H1 (cell line): ENCODE data around the gene ZNF672. TPM values are rescaled to one million over a fixed set of nuclear protein-coding genes. Genes with fewer than 3 reads are reported as not detected.

ENCODE experiments used
- ASH2L ChIP-seq: fragments of 200-600, 300-600 bp; sonication (generic); IDR thresholded peaks from one replicate; pipeline ENCODE4 v1.7.1; 2017; ENCODE audit warnings: low read length
- BCL11A ChIP-seq, 2 experiments: IDR thresholded peaks; one replicate each; pipeline ENCODE4 v1.6.1; 2011; ENCODE audit warnings: low read depth in 2 of 2, low read length in 2 of 2, mild to moderate bottlenecking in 2 of 2
- HDAC6 ChIP-seq: IDR thresholded peaks from one replicate; pipeline ENCODE4 v1.7.1; 2012; ENCODE audit warnings: low read depth, mild to moderate bottlenecking, inconsistent platforms, low read length, moderate library complexity
- NANOG ChIP-seq: IDR thresholded peaks from 2 replicates; pipeline ENCODE4 v1.6.1; 2011; ENCODE audit warnings: low read length, low read depth, mild to moderate bottlenecking, inconsistent platforms; ENCODE audit not compliant: insufficient read depth, poor library complexity, severe bottlenecking
- SP1 ChIP-seq: IDR thresholded peaks from 2 replicates; pipeline ENCODE4 v1.6.1; 2011; ENCODE audit warnings: low read depth, low read length
- SP2 ChIP-seq: IDR thresholded peaks from 2 replicates; pipeline ENCODE4 v1.6.1; 2012; ENCODE audit warnings: mild to moderate bottlenecking, low read length, inconsistent platforms
- TAF1 ChIP-seq: IDR thresholded peaks from 2 replicates; pipeline ENCODE4 v1.6.1; 2011; ENCODE audit warnings: mild to moderate bottlenecking, low read depth, low read length
- polyA plus RNA-seq, 7 experiments: library from polyadenylated mRNA; depleted of rRNA in 3 of 7; stranded (reverse) in 5 of 7; unstranded in 2 of 7; fragments of >200 nt in 5 of 7; fragments of 200-250 nt in 2 of 7; gene quantifications; 1 replicate in 5 of 7; 2 replicates in 1 of 7; 4 replicates in 1 of 7; pipeline versions ENCODE4 v1.2.1 to v1.2.3, GENCODE V29; 2011 to 2013; ENCODE audit warnings: missing spikeins in 2 of 7, mixed read lengths in 2 of 7
- total RNA-seq: library from RNA; stranded (reverse); fragmentation: NEBNext Ultra II Directional; extraction: Animal tissue kit (Norgen Biotek cat#: 25700); gene quantifications from 2 replicates; pipeline ENCODE4 v1.2.1, GENCODE V29; 2021
- TF ChIP-seq, protein P1 (sequence below), 3 experiments: IDR thresholded peaks; 1 replicate in 2 of 3; 2 replicates in 1 of 3; pipeline versions ENCODE4 v1.5.1 to v1.6.1; 2011; ENCODE audit warnings: low read length in 3 of 3, mild to moderate bottlenecking in 3 of 3, inconsistent platforms in 2 of 3, low read depth in 1 of 3, moderate library complexity in 1 of 3; ENCODE audit not compliant: insufficient read depth in 1 of 3; ENCODE audit errors: control extremely low read depth in 1 of 3
- TF ChIP-seq, protein P2 (sequence below): IDR thresholded peaks from 2 replicates; pipeline ENCODE4 v1.6.1; 2011; ENCODE audit warnings: low read depth, mild to moderate bottlenecking, low read length; ENCODE audit not compliant: insufficient read depth

ZNF672 gene
- total and polyA plus RNA-seq, 2 of the 8 experiments (the other 6 are each of a cell fraction or from before 2014, with no cell fraction given), result 30.7 to 40.4 TPM

DNA sequence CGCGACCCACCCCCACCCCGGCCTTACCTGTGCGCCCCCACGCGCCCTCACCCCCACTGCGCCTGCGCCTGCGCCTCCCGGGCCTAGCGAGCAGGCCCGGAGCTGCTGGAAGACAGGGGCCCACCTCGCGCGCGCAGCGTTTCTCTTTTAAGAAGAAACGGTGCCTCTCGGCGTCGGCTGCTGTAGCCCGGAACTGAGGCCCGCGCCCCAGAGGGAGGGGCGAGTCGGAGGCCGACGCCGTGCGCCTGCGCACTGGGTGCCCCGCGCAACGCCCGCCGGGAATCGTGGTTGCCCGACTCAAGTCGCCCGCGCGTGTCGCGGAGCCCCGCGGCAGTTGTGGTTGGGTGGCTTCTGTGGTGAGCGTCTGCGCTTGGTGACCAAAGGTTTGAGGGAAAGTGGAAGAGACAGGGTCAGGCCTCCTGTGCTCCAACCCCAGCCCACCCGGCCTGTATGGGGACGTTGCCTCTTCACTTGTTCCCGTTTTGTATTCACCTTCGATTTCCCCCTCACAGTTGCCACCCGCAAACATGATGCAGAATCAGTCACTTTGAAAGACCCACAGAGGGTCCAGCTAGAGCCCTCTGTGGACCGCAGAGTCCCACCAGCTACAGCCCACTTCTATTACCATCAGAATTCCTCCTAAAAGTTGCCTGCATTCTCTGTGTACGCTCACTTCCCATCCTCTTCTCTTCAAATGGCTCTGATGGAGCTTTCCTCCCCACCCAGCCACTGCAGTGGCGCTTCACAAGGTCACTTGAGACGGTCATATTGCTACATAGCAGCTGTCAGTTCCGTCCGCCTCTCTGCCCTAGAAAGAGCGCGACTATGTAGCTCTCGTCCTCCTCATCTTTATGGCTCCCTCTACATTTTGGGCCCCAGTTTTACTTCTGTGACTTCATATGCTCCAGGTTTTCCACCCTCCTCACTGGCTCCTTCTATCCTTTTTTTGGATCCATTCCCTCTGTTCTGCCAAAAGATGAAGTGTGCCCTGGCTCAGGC lies 21.2 kb downstream of the ZNF672 start, which contains the start of gene ZNF692 (continued):
- TF ChIP-seq, protein P1, sequence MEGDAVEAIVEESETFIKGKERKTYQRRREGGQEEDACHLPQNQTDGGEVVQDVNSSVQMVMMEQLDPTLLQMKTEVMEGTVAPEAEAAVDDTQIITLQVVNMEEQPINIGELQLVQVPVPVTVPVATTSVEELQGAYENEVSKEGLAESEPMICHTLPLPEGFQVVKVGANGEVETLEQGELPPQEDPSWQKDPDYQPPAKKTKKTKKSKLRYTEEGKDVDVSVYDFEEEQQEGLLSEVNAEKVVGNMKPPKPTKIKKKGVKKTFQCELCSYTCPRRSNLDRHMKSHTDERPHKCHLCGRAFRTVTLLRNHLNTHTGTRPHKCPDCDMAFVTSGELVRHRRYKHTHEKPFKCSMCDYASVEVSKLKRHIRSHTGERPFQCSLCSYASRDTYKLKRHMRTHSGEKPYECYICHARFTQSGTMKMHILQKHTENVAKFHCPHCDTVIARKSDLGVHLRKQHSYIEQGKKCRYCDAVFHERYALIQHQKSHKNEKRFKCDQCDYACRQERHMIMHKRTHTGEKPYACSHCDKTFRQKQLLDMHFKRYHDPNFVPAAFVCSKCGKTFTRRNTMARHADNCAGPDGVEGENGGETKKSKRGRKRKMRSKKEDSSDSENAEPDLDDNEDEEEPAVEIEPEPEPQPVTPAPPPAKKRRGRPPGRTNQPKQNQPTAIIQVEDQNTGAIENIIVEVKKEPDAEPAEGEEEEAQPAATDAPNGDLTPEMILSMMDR (IDR thresholded peaks at IDR 0.05; ENCODE audit: control extremely low read depth in 1 of 3, insufficient read depth in 1 of 3, low read depth in 1 of 3, low read length in 3 of 3), result no peak
- peak; percentile 25; the same call in 1 of the 2 replicates for TF ChIP-seq SP1
- TF ChIP-seq ASH2L, result peak; percentile 38
- TF ChIP-seq TAF1, result peak; percentile 49; the same call in 1 of the 2 replicates
- no peak for TF ChIP-seq NANOG
- TF ChIP-seq, protein P2, sequence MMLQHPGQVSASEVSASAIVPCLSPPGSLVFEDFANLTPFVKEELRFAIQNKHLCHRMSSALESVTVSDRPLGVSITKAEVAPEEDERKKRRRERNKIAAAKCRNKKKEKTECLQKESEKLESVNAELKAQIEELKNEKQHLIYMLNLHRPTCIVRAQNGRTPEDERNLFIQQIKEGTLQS, result 0 out of 2 replicates have a peak, but pooled peaks have one; percentile 13
- no peak for TF ChIP-seq HDAC6
- no peak for TF ChIP-seq SP2
- no peak for TF ChIP-seq BCL11A (IDR thresholded peaks at IDR 0.05; ENCODE audit: low read depth in 2 of 2, low read length in 2 of 2)
